Measurements from ENCODE around the gene GNAQ.

The GNAQ gene

GRCh38 chr9:77851882-77852595, 179.6 kb downstream of the GNAQ start:
- TF ChIP-seq FOXM1 (IDR thresholded peaks at IDR 0.05; ENCODE audit: borderline replicate concordance, low read depth) (no peak), TEAD4 (IDR thresholded peaks at IDR 0.05) (no peak), EGR1 (IDR thresholded peaks at IDR 0.05) (no peak), EP300 (IDR thresholded peaks at IDR 0.05; ENCODE audit: borderline replicate concordance) (no peak), TCF12 (IDR thresholded peaks at IDR 0.05; ENCODE audit: low read depth) (no peak), TAF1 (IDR thresholded peaks at IDR 0.05; ENCODE audit: low read depth) (no peak), REST (IDR thresholded peaks at IDR 0.05; ENCODE audit: low read depth) (no peak), ZBTB7A (IDR thresholded peaks at IDR 0.05; ENCODE audit: low read depth) (no peak), NFIC (IDR thresholded peaks at IDR 0.05) (no peak), RAD21 (IDR thresholded peaks at IDR 0.05; ENCODE audit: low read depth) (no peak), CREB1 (IDR thresholded peaks at IDR 0.05; ENCODE audit: low read depth) (no peak), YY1 (IDR thresholded peaks at IDR 0.05; ENCODE audit: low read depth) (no peak), CEBPB (IDR thresholded peaks at IDR 0.05) (no peak)
- TF ChIP-seq, protein P1, sequence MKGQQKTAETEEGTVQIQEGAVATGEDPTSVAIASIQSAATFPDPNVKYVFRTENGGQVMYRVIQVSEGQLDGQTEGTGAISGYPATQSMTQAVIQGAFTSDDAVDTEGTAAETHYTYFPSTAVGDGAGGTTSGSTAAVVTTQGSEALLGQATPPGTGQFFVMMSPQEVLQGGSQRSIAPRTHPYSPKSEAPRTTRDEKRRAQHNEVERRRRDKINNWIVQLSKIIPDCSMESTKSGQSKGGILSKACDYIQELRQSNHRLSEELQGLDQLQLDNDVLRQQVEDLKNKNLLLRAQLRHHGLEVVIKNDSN (IDR thresholded peaks at IDR 0.05): no peak
- TF ChIP-seq, protein P2, sequence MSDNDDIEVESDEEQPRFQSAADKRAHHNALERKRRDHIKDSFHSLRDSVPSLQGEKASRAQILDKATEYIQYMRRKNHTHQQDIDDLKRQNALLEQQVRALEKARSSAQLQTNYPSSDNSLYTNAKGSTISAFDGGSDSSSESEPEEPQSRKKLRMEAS (IDR thresholded peaks at IDR 0.05): no peak

DNA sequence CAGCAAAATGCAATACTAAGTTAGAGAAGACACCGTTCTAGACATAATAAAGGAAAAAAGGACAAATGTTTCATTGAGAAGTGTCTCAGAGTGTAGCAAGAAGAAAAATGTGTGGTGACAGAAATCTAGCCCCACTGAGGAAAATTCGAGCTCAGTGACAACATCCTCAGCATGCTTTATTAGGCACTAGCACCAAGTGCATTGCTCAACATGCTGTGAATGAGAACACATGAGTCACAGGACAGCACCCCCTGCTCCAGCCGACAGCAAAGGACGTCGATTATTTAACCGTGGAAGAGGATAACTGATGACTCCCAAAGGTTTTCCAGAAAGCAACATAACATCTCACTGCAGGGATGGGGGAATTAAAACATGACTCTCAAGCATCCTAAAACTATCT, 182.7 kb downstream of the GNAQ start:
- TF ChIP-seq TEAD4 (IDR thresholded peaks at IDR 0.05): no peak
- no peak for TF ChIP-seq TCF12 (IDR thresholded peaks at IDR 0.05; ENCODE audit: low read depth)

- no peak for TF ChIP-seq NFIC (IDR thresholded peaks at IDR 0.05)
- no peak for TF ChIP-seq TEAD4 (IDR thresholded peaks at IDR 0.05)
- TF ChIP-seq YY1 (IDR thresholded peaks at IDR 0.05; ENCODE audit: low read depth): no peak
- TF ChIP-seq CREB1 (IDR thresholded peaks at IDR 0.05; ENCODE audit: low read depth): no peak
Measured at GRCh38 chr9:77848404-77848803, 183.2 kb downstream of the GNAQ start.

DNA sequence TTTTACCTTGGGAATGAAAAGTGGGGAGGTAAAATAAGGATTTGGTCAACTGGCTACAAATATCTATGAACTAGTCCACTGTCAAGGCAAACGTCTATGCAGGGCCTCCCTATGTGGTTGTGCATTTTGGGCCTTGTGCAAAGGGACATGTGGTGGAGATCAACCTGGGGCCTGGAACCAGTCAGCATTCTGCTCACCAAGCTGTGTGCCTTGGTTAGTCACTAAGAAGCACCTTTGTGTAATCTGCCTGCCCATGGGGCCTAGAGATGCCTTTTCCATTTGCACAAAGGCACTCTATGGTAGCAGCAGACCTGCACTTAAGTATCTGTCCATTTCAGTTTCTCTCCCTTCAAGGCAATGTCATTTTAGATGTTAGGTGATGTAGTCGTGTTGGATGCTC, 184.0 kb downstream of the GNAQ start:
- TF ChIP-seq CEBPB (IDR thresholded peaks at IDR 0.05): no peak
- TF ChIP-seq RAD21 (IDR thresholded peaks at IDR 0.05; ENCODE audit: low read depth): no peak
- no peak for TF ChIP-seq REST (IDR thresholded peaks at IDR 0.05; ENCODE audit: low read depth)
- TF ChIP-seq TEAD4 (IDR thresholded peaks at IDR 0.05): no peak
- TF ChIP-seq, protein P2 (IDR thresholded peaks at IDR 0.05): no peak
- no peak for TF ChIP-seq YY1 (IDR thresholded peaks at IDR 0.05; ENCODE audit: low read depth)
- TF ChIP-seq EGR1 (IDR thresholded peaks at IDR 0.05): no peak

DNA sequence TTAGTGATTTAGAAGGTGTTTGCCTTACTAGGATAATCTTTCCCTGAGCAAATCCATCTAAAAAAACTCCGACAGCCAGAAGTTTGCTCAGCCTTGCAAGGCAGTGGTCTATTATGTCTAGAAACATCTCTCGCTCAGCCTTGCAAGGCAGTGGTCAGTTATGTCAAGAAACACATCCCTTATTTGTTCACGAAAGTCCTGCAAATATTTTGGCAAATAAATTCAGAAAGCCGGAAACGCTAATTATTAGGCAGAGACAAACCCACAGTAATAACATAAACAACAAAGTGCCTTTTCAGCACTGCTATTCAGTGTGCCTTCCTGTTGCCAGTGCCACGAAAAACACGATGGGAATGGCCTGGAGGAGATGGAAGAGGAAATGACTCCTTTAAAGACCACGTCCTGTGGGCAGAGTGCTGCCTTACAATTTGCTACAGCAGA, 184.5 kb downstream of the GNAQ start:
- no peak for TF ChIP-seq CREB1 (IDR thresholded peaks at IDR 0.05; ENCODE audit: low read depth)
- no peak for TF ChIP-seq TAF1 (IDR thresholded peaks at IDR 0.05; ENCODE audit: low read depth)
- TF ChIP-seq FOXM1 (IDR thresholded peaks at IDR 0.05; ENCODE audit: borderline replicate concordance, low read depth): no peak
- no peak for TF ChIP-seq YY1 (IDR thresholded peaks at IDR 0.05; ENCODE audit: low read depth)
- no peak for TF ChIP-seq NFIC (IDR thresholded peaks at IDR 0.05)
- TF ChIP-seq TCF12 (IDR thresholded peaks at IDR 0.05; ENCODE audit: low read depth): no peak
- no peak for TF ChIP-seq EGR1 (IDR thresholded peaks at IDR 0.05)
- no peak for TF ChIP-seq REST (IDR thresholded peaks at IDR 0.05; ENCODE audit: low read depth)
- TF ChIP-seq EP300 (IDR thresholded peaks at IDR 0.05; ENCODE audit: borderline replicate concordance): no peak
- TF ChIP-seq RAD21 (IDR thresholded peaks at IDR 0.05; ENCODE audit: low read depth): no peak
- no peak for TF ChIP-seq ZBTB7A (IDR thresholded peaks at IDR 0.05; ENCODE audit: low read depth)

Measured in Ishikawa (cell line).